PC-9 (cell line): ENCODE results near the gene AUTS2.

Experiments
- EZH2 ChIP-seq: fragments of 200-600 bp; sonication (generic); IDR thresholded peaks from 2 replicates; pipeline ENCODE4 v1.8.0; 2017; ENCODE audit warnings: antibody characterized with exemption, low read depth
- TF ChIP-seq, protein P1 (sequence below): fragments of 200-600 bp; sonication (generic); conservative IDR thresholded peaks from 2 replicates; pipeline ENCODE4 v1.6.1; 2017; ENCODE audit warnings: mixed run types, antibody characterized with exemption, mild to moderate bottlenecking, moderate library complexity

DNA sequence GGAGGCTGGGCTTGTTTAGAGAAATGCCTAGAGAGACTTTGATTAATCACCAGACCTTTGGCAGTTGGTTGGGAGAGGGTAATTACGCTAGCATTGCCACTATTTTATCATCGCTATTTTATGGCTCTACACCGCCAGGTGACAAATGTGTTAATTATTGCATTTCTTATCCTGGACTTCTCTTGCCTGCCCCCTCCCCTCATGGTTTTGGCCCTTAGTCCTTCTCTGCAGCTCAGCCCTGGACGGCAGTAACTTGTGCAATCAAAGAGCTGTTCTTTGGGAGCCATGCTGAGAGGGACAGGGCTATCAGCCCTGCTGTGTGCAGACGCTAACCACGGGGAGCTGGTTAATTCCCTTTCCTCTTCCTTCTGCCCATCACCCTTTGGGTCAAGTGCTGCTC lies 585.0 kb downstream of the AUTS2 start:
- TF ChIP-seq, protein P1, sequence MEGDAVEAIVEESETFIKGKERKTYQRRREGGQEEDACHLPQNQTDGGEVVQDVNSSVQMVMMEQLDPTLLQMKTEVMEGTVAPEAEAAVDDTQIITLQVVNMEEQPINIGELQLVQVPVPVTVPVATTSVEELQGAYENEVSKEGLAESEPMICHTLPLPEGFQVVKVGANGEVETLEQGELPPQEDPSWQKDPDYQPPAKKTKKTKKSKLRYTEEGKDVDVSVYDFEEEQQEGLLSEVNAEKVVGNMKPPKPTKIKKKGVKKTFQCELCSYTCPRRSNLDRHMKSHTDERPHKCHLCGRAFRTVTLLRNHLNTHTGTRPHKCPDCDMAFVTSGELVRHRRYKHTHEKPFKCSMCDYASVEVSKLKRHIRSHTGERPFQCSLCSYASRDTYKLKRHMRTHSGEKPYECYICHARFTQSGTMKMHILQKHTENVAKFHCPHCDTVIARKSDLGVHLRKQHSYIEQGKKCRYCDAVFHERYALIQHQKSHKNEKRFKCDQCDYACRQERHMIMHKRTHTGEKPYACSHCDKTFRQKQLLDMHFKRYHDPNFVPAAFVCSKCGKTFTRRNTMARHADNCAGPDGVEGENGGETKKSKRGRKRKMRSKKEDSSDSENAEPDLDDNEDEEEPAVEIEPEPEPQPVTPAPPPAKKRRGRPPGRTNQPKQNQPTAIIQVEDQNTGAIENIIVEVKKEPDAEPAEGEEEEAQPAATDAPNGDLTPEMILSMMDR, result no peak
- TF ChIP-seq EZH2, result no peak
